HG03439 (cell line): ENCODE results near the gene MDM2.

Experiments
- ATAC-seq: cut with Tn5 transposase; IDR thresholded peaks from one replicate; pipeline ENCODE4 v1.9.1; 2021; ENCODE audit warnings: mild to moderate bottlenecking, moderate library complexity; ENCODE audit not compliant: unreplicated experiment

MDM2 gene

DNA sequence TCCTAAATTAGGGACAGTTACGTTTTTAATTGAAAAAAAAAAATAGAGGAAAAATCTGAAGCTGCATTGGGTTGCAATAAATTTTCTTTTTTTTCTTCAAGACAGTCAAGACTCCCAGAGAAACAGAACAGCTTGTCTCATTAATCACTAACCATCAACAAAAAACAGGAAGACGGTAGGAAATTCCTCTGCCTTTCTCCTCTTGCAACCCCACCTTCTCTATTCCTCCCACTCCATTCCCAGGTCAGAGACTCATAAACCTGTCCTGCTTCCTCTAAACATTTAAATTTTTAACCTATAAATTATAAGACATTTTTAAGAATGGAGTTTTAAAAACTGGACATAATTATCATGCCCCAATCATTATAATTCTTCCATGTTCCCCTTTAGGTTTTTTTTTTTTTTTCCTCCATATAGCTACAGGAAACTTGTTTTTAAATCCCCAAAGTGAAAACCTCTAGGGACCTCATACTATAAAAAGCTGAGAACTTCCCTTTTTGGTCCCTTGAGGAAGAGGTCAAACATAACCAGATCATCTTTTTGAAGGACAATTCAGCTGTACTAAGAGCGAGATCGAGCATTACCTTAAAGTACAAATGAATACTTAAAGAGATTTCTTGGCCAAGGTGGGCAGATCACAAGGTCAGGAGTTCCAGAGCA is 89.0 kb downstream of the MDM2 start:
- ATAC-seq = no peak

GRCh38 chr12:68899251-68899771 is 91.3 kb downstream of the MDM2 start:
- ATAC-seq = no peak

GRCh38 chr12:68900241-68900640 is 92.3 kb downstream of the MDM2 start:
- no peak for ATAC-seq
